RKO (cell line): Measurements from ENCODE around the gene VMAC.

Source experiments
- DNase-seq: peaks from one replicate; pipeline ENCODE4 v3.0.0-alpha.2; 2016; ENCODE audit warnings: low spot score

Gene VMAC

DNA sequence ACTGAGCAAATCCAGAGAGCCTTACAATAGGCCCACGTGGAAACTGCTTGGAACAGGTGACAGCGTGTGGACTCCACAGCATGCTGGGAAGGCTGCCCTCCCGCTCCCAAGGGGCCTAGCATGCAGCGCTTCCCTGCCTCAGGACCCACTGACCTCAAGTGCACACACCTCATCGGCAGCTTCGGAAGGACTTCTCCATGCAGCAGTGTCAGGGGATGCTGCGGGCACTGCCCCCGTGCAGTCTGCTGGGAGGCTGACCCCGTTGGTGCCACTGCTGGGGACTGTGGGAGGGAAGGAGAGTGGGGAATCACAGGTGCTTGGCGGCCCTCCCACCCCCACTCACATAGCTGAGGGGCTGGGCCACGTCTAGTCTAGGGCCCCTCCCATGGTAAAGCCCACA, 26.6 kb downstream of the VMAC start:
- no peak for DNase-seq

DNA sequence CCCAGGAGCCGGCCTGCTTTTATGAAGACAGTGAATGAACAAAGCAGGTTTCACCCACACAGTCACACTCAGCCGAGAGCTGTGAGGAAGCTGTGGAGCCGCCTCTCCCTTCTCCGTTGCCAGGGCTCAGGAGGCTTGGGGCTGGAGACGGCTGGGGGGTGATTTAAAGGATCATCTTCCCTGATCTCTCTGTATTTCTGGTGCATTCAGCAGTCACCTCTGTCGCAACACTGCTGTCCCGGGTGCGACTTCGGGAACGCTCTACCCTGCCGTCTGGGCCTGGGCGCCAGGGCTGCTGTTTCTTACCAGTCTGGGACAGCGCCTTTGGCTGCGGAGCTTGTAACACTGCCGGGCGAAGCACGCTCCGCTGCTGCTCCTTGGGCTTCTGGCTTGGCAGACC, 27.5 kb downstream of the VMAC start:
- no peak for DNase-seq

DNA sequence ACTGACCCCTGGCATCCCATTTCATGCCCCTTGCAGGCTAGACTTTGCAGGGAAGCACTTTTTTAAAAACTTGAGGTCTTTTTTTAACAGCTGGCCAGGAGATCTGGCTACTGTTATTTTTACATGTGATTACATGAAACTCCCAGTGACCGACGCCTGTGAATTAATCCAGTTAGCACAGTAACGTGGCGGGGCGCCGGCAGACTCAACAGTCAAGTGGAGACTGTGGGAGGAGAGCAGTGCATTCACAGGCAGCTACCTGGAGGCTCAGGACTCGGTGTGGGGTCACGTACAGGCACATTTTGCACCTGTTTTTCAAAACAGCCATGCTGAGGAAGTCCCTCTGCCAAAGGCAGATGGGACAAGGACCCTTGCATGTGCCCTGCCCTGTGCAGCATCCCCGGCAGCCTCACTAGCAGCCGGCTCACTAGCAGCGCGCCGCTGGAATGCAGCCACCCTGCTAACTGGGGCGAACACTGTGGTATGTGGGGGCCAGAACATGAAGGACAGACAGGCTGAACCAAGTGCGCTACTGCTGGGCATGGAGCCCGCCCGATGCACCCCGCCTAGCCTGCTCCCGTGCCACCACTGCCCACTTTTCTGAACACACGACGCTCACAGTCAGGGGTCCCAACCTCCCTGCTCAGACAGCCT, 28.1 kb downstream of the VMAC start:
- DNase-seq, result no peak

DNA sequence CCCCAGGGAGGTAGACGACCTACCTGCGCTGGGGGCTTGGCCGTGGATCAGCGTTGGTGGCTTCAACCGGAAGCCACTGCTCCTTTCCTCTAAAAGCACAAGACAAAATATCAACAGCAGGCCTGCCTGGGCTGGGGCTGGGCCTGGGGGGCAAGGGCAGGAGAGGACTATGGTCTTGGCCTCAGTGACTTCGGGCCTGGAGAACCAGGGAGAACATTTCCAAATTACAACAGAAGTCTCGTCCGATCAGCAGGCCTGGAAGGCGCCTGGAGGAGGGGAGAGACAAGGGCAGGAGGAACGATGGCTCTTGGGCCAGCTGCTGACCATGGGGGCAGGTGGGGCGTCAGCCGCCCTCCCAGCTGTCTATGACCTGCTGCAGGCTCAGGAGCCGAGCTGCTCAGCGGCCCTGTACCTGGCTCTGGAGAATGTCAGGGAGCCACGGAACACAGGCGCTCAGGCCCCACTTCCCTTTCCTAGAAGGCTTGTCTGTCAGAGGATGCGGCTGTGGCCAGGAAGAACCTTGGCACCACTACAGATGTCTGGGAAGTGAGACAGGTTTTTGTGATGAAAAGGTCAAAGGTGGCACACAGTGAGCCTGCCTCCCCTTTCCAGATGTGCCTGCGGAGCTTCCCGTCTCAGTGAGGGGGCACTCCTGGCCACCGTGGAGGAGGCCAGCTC, 28.9 kb downstream of the VMAC start:
- DNase-seq, result no peak

DNA sequence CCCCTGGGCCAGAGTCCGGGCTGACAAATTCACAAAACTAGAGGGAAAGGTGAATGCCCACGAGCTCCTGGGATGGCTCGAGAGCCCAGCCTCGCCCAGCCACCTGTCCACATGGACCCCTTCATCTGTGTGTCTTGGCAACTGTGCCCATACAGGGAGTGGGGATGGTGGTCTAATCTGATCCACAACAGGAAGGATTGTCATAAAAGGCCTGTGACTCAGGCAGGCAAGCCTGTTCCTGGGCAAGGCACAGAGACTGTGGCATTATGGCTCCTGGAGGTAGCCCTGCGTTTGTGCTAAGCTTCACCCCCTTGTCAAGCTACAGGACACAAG, 29.4 kb downstream of the VMAC start:
- no peak for DNase-seq

DNA sequence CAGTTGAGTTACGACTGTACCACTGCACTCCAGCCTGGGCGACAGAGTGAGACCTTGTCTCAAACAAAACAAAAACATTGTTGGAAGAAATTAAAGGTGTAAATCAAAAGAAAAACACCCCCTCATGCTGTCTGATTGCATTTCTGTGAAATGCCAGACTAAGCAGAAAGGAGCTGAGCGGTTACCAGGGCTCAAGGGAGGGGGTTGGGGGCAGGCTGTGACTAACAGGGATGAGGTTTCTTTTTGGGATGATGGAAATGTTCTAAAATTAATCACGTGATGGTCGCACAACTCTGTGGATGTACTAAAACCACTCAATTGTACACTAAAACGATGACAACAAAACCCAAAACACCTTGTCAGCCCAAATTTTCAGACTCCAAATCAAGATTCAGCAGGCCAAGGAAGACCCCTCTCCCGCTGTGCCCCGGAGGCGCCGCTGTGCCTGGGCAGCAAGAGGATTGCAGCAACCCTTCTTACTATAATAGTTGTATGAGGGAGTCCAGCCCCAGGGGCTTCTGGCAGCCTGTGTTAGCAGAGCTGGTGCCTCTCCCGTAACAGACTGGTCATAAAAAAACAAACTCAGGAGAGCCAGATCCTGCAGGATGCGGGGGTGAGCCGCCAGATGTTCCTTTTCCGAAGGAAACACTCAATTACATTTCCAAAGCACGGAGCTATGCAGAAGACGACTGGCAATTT, 30.3 kb downstream of the VMAC start:
- DNase-seq, result no peak

DNA sequence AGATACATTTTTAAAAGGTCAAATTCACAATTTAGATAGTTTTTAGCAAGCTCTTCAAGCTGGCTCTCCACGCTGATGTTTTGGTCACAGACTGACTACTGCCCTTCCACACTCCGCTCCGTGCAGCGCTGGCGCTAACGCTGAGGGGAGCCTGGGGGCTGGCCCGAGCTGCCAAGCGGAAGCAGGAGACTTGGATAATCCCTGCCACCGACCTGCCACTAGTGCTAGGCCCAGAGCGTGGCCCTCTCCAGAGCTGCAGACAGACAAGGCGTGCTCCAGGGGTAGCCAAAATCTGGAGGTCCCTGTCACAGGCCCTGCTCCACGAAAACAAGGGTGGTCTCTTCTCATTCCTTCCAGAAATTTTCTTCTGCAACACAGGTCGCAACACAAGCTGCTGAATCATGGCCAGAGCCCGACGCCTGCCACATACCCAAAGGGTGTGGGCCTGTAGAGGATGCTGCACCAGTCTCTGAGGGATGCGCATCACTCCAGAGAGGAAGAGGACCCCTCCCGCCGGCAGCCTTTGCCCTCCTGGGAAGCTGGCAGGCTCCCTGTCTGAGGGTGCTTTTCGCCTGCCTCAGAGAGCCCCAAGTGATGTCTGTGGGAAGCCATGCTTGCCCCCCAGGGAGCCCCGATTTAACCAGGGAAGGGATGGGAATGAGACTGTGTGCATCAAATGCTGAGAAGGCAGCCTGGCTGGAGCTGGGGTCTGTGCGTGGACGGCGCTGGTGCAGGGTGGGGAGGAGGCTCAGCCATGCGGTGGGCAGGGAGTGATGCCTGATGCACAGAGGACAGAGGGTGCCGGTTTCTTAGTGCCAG, 31.0 kb downstream of the VMAC start:
- DNase-seq, result no peak

DNA sequence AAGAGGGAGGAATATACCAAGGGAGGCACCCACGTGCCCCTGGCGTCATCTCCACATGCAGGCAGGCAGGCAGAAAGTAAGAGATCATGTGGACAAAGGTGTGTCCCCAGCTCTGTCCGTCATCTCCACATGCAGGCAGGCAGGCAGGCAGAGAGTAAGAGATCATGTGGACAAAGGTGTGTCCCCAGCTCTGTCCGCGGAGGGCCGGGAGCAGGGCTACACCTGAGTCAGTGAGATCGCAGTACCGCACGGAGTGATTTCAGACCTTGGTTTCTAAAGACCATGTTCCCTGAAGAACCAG, 31.6 kb downstream of the VMAC start:
- no peak for DNase-seq

DNA sequence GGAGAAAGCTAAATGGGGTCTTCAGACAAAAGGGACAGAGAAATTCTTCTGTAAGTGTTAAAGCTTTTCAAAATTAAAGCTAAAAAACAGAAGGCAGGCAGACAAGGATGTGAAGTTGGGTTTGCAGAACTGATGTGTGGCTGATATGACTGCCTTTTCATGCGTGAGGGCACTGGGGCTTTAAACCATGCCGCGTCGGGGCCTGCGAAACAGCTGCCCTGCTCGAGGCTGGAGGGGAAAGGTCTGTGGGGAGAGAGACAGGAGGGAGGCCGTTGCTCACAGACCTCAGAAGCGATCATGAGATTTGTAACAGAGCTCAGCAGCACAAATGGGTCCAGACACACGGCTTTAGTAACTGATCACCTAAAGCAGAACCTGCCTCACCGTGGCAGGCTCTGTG, 32.9 kb downstream of the VMAC start:
- no peak for DNase-seq

DNA sequence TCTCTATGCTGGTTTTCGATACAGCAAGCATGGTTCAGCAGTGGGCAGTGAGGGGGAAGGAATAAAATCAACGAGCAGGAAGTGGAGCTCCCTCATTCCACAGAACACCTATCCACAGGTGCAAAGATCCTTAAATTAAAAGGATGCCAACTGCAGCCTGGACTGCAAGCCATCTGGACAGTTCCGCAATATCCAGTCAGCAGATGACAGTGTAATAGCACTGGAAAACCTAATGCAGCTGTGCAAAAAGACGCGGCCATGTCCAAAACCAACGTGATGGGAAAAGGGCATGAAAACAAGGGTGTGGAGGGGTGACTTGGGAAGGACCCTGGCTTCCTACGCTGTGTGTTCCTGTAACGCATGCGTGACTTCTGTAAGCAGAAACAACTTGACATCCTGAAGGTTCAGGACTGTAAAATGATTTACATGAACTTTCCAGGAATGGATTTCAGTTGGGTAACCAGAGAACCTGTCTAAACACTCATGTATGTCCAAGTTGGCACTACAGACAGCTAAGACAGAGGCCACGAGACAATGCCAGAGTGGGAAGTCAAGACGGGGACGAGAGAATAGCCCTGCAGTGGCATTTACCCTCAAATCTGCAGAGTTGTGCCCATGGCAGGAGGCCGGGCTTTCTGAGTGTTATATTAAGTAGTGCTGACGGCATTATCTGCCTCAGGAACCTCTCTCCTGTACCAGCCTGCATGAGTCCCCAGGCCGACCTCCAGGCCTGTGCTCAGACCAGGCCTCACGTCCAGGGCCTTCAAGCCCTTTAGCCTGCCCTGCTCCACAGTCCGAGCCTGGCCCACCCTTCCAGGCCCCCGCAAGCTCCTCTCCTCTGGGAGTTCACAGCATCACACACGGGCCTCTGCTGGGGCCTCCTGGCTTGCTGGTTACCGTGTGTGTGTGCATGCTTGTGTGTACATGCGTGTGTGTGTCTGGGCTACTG, 35.9 kb downstream of the VMAC start:
- no peak for DNase-seq

DNA sequence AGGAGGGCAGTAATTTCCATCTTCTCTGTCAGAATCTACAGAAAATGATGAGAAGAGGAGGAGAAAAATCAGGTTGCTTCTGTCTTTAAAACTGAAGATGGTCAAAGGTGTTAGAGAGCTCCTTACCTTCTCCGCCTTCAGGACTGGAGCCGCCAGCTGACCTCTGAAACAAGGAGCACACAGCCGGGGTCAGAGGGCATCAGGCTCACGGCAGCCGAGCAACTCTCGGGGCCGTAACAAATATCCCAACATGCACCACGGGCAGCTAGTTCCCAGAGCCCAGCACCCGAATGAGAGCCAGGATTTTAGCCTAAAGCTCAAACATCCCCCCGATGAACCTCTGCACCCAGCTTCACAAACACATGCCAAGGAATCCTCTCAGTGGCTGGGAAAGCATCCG, 37.0 kb downstream of the VMAC start:
- DNase-seq, result no peak

DNA sequence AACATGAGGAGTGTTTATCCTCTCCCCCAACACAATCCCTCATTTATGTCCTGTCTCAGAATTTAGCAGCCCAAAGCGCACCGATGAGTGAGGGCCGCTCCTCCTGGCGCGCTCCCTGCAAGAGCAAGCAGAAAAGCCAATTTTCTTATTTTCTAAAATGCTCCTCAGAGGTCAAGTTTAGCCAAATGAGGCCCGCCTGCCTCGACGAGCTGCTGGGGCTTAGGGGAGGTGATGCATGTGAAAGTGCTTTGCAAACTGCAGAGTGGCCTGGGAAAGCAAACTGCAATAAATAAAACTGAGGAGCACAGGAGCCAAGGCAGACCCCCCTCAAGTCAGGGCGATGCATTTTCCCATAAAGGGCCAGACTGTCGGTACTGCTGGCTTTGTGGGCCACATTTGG, 38.4 kb downstream of the VMAC start:
- no peak for DNase-seq

DNA sequence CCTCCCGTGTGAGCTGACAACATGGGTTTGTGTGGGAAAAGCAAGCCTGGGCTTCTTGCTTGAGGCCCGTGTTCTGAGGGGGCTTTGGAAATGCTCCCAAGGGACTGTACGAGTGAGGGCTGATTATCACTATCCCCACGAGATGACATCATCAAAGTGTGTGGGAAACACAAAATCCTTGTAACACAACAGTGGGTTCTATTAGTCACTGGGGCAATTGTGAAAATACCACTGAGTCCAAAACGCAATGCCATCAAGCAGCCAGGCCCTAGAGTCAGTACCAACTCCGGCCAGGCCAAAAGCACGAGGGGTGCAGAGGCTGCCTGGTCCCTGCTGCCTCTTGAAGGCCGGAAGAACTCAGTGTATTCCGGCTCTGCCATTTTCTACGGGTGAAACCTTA, 39.0 kb downstream of the VMAC start:
- DNase-seq, result no peak

DNA sequence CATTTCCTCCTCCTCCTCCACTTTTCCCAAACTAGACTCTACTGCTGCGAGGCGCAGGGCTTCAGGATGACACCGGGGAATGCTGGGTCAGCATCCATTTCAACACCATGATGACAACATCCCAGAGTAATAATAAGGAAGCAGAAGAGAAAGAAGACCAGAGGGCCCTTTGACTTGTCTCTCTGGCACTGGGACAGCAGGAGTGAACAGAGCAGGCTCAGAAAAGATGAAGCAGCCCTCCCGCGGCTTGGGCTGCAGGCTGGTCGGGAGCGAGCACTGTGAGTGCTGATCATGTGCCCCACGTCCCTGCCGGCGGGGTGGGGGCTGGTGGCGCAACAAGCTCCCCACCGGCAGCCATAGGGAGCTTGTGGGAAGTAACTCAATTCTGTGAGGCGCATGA, 42.8 kb downstream of the VMAC start:
- no peak for DNase-seq

DNA sequence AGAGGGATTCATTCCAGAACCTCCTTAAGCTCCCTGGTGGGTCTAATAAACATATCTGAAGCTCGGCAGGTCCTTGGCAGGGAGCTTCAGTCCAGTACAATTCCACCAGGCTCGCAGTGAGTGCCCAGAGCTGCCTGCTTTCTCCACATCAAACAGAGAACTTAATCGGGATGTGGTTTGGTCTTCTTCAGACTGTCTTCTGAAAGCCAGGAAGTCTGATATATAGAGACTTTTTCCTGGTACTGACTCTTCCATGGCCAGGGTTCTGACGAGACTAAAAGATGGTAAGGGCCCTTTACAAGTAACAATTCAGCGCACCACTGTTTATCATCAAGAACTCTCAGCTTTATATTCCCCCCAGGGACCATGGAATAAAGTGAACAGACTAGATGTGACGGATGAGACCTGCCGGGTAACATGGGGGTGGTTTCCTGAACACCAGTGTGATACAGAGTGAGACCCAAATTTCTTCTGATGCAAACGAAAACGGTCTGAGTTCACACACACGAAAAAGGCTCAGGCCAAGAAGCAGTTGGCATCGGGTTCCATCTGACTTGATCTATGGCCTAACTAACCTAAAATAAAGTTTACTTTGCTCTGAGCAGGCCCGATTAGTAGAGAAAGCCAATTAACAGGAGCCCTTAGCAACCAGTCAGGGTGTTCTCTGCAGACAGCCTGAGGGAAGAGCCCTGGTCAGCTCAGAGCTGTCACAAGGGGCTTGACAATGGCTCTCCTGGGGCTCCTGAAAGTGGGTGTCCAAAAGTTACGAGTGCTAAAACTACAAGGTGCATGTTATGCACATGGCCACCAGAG, 44.3 kb downstream of the VMAC start:
- no peak for DNase-seq

DNA sequence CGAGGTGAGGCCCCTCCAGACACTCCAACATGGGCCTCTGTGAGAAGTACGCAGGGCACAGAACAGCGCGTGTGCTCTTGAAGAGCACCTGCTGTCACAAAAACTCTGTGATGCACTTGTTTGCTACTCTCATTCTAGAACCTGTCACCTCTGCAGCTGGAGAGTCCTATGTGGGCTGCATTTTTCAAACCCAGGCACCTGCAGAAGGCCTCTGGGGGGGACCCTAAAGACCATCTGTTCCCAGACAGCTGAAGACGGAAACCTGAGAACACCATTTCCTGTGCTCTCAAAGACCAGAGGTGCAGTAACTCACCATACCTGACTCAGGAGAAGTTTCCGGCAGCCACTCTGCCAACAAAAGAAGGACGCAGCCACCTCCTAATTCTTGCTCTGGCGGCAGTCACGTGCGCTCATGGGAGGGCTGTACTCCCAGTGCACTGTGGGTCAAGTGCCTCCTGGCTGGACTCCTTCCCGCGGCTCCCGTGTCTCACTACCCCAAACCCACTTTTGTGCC, 45.2 kb downstream of the VMAC start:
- no peak for DNase-seq

DNA sequence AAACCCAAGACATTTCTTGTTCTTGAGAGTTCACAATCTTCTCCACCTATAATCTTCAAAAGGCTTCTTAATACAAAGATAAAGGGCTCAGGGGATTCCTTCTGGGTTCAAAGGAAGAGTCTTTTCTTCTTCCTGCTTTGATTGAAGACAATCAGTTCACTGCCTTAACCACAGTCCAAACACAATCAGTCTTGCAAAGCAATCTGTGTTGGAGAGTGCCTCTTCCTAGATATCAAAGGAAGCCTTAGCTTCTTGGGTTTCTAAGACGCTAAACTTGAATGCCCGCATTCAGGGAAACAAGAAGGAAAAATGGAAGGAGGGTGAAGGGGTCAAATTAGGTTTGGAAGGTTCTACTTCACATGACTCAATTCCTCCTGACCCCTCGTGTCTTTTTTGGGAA, 46.1 kb downstream of the VMAC start:
- DNase-seq, result no peak

DNA sequence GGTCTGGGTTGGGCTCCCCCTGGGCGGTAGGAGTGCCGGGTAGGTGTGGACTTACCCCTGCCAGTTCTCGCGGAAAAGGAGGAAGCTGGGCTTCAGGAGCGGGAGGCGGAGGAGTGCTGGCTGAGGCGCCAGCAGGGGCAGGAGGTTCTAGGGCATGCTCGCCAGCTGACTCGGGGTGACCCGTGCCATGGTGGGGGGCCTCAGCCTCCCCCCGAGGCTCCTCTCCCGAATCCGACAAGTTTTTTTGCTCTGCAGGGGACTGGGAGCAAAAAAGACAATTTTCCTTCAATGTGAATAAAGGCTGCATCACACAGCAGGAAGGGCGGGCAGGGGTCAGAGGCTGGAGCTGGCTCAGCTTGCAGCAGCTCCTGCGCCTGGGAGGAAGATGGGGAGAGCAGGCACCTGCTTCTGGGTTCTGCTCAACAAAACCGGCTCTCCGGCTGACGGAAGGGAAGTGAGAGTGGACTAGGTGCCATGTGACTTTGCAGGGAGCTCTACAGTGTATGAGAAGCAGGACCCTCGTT, 46.7 kb downstream of the VMAC start:
- no peak for DNase-seq

DNA sequence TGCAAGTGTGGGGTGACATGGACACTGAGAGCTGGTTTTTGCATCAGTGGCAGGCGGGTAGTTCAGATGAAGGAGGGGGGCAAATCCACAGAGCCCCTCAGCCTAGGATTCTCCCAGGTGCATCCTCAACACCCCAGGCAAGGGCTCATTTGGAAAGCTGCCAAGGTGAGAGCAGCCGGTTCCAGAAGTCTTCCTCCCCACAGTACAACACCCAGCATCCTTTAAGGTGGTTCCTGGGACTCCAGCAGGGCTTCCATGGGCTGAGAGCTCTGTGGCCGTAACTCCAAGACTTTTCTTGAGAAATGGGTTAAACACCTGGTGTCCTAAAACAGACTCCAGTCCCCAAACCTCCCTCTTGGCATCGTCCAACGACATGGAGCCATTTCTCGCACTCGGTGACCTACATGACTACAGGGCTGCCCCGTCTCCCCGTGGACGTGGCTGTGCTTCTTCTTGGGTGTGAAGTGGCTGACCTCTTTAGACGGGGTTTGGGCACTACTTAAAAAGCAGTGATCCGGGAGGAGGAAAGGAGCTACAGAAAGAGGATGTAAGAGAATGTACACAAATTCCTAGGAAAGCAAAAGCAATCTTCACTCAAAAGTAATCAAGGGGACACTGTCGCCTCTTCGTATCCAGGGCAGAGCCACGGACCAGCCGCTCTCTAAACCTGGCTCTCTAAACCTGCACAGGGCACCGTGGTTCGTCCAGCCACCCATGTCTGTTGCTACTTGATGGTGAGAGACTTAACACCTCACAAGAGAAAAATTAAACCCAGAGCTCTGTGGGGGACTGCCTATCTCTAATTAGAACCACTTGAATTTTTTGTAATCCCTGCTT, 47.7 kb downstream of the VMAC start:
- DNase-seq, result no peak
